Measurements from ENCODE around the gene PPARGC1A.
A peak's percentile ranks its signal among the peaks of the same experiment; 100 is the strongest.

Gene PPARGC1A

DNA sequence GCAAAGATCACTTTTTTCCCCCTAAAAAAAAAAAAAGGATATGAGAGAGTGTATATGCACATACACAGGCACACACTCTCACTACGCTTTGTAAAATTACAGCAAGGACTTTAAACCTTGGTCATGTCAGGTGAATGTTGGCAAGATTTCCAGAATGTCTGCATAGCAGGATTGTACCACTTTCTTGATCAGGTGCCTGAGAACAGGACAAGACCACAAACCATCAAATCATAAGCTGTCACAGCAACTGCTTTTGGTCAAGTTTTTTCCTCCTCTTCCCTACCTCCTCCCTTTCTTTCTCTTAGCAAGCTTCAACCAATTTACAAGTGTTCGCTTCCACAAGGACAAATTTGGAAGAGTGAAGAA is 15.3 kb downstream of the PPARGC1A start:
- TF ChIP-seq NFIC (IDR thresholded peaks at IDR 0.05) (no peak), TCF12 (IDR thresholded peaks at IDR 0.05; ENCODE audit: low read depth) (no peak), YY1 (IDR thresholded peaks at IDR 0.05; ENCODE audit: low read depth) (no peak), EP300 (IDR thresholded peaks at IDR 0.05; ENCODE audit: borderline replicate concordance) (no peak), EGR1 (IDR thresholded peaks at IDR 0.05) (no peak), CEBPB (IDR thresholded peaks at IDR 0.05) (no peak), FOXM1 (IDR thresholded peaks at IDR 0.05; ENCODE audit: borderline replicate concordance, low read depth) (no peak), ZBTB7A (IDR thresholded peaks at IDR 0.05; ENCODE audit: low read depth) (no peak)
- TF ChIP-seq, protein P1, sequence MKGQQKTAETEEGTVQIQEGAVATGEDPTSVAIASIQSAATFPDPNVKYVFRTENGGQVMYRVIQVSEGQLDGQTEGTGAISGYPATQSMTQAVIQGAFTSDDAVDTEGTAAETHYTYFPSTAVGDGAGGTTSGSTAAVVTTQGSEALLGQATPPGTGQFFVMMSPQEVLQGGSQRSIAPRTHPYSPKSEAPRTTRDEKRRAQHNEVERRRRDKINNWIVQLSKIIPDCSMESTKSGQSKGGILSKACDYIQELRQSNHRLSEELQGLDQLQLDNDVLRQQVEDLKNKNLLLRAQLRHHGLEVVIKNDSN (IDR thresholded peaks at IDR 0.05) = no peak

DNA sequence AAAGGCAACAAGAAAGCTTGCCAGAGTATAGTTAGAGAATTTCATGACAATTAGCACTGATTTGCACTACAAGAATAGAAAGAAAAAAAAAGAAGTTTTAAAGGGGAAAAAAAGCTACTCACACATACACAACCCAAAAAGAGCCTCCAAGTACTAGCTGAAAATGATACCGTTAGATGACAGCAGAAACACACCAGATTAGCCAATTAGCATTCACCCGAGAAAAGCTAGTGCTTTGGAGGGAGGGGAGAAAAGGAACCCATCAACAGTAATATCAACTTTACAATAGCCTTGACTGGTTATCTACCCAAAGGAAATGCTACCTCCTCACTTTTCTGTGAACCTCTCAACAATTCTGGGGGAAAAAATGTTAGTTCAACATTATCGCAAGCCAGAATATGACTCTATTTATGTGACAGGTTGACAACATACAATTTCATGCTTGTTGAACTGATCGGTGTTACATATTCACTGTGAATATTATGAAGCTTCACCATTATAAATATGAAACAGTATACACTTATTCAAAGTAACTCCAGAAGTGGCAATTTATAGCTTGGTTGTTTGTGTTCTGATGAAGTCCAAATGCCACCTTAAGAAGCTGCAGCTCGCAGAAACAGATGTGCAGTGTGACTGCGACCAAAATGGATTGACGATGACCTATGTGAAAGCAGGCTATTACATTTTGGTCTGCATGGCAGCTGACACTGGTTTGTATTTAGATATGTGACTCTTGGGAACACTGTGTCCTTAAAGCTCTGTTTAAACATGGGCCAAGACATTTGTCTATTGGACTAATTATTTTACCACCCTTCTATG is 15.9 kb downstream of the PPARGC1A start:
- TF ChIP-seq, protein P1 (IDR thresholded peaks at IDR 0.05) = no peak
- no peak for TF ChIP-seq NFIC (IDR thresholded peaks at IDR 0.05)

DNA sequence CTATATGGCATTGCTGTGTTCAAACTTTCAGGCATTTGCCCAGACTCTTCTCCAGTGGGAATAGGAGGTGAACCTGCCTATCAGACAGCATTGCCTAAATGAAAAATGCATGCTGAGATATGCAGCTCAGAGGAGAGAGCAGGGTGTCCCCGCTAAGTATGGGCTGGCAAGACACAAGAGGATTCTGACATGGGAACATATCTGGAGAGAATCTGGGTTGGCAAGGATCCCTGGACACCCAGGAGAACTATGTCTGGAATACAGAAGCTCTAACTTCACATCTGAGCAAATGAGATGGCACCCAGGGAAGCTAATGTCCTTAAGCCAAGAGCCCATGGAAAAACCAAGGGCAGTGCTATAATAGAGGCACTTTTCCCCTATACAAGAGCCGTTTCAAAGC is 18.4 kb downstream of the PPARGC1A start:
- TF ChIP-seq YY1 (IDR thresholded peaks at IDR 0.05; ENCODE audit: low read depth) = no peak

- TF ChIP-seq ZBTB7A (IDR thresholded peaks at IDR 0.05; ENCODE audit: low read depth) (no peak), CEBPB (IDR thresholded peaks at IDR 0.05) (no peak), CREB1 (IDR thresholded peaks at IDR 0.05; ENCODE audit: low read depth) (no peak), EGR1 (IDR thresholded peaks at IDR 0.05) (no peak), RAD21 (IDR thresholded peaks at IDR 0.05; ENCODE audit: low read depth) (no peak)
Observed at GRCh38 chr4:23866450-23867075, 23.3 kb downstream of the PPARGC1A start.

GRCh38 chr4:23861897-23862296 is 27.9 kb downstream of the PPARGC1A start:
- TF ChIP-seq EP300 (IDR thresholded peaks at IDR 0.05; ENCODE audit: borderline replicate concordance) = no peak
- no peak for TF ChIP-seq EGR1 (IDR thresholded peaks at IDR 0.05)
- no peak for TF ChIP-seq YY1 (IDR thresholded peaks at IDR 0.05; ENCODE audit: low read depth)
- no peak for TF ChIP-seq TEAD4 (IDR thresholded peaks at IDR 0.05)
- TF ChIP-seq NFIC (IDR thresholded peaks at IDR 0.05) = no peak
- TF ChIP-seq ZBTB7A (IDR thresholded peaks at IDR 0.05; ENCODE audit: low read depth) = no peak
- no peak for TF ChIP-seq RAD21 (IDR thresholded peaks at IDR 0.05; ENCODE audit: low read depth)
- TF ChIP-seq CREB1 (IDR thresholded peaks at IDR 0.05; ENCODE audit: low read depth) = no peak
- TF ChIP-seq TCF12 (IDR thresholded peaks at IDR 0.05; ENCODE audit: low read depth) = no peak

DNA sequence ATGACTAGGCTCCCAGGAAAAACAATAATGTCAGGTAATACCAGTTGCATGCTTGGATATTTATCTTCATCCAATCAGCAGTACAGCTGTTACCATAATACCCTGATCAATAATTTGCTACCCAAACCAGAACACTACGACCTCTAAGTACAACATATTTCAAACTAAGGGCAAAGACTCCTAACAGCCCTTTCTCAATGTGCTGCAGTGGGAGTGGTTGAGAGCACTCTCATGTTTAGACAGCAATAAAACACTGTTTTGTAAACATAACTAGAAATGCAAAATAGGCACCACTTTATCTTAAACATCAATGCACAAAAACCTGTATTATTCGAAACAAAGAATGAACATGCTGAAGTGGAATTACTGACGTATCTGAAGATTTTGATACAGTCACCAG is 28.9 kb downstream of the PPARGC1A start:
- TF ChIP-seq EGR1 (IDR thresholded peaks at IDR 0.05) (no peak), TAF1 (IDR thresholded peaks at IDR 0.05; ENCODE audit: low read depth) (no peak), NFIC (IDR thresholded peaks at IDR 0.05) (no peak), FOXM1 (IDR thresholded peaks at IDR 0.05; ENCODE audit: borderline replicate concordance, low read depth) (no peak), RAD21 (IDR thresholded peaks at IDR 0.05; ENCODE audit: low read depth) (no peak), TCF12 (IDR thresholded peaks at IDR 0.05; ENCODE audit: low read depth) (no peak), TEAD4 (IDR thresholded peaks at IDR 0.05) (no peak), CREB1 (IDR thresholded peaks at IDR 0.05; ENCODE audit: low read depth) (no peak), ZBTB7A (IDR thresholded peaks at IDR 0.05; ENCODE audit: low read depth) (no peak), YY1 (IDR thresholded peaks at IDR 0.05; ENCODE audit: low read depth) (no peak), CEBPB (IDR thresholded peaks at IDR 0.05) (no peak), MAX (IDR thresholded peaks at IDR 0.05) (no peak), EP300 (IDR thresholded peaks at IDR 0.05; ENCODE audit: borderline replicate concordance) (no peak)
- TF ChIP-seq, protein P2, sequence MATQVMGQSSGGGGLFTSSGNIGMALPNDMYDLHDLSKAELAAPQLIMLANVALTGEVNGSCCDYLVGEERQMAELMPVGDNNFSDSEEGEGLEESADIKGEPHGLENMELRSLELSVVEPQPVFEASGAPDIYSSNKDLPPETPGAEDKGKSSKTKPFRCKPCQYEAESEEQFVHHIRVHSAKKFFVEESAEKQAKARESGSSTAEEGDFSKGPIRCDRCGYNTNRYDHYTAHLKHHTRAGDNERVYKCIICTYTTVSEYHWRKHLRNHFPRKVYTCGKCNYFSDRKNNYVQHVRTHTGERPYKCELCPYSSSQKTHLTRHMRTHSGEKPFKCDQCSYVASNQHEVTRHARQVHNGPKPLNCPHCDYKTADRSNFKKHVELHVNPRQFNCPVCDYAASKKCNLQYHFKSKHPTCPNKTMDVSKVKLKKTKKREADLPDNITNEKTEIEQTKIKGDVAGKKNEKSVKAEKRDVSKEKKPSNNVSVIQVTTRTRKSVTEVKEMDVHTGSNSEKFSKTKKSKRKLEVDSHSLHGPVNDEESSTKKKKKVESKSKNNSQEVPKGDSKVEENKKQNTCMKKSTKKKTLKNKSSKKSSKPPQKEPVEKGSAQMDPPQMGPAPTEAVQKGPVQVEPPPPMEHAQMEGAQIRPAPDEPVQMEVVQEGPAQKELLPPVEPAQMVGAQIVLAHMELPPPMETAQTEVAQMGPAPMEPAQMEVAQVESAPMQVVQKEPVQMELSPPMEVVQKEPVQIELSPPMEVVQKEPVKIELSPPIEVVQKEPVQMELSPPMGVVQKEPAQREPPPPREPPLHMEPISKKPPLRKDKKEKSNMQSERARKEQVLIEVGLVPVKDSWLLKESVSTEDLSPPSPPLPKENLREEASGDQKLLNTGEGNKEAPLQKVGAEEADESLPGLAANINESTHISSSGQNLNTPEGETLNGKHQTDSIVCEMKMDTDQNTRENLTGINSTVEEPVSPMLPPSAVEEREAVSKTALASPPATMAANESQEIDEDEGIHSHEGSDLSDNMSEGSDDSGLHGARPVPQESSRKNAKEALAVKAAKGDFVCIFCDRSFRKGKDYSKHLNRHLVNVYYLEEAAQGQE (IDR thresholded peaks at IDR 0.05; ENCODE audit: low read depth) = no peak
- TF ChIP-seq, protein P1 (IDR thresholded peaks at IDR 0.05) = no peak

DNA sequence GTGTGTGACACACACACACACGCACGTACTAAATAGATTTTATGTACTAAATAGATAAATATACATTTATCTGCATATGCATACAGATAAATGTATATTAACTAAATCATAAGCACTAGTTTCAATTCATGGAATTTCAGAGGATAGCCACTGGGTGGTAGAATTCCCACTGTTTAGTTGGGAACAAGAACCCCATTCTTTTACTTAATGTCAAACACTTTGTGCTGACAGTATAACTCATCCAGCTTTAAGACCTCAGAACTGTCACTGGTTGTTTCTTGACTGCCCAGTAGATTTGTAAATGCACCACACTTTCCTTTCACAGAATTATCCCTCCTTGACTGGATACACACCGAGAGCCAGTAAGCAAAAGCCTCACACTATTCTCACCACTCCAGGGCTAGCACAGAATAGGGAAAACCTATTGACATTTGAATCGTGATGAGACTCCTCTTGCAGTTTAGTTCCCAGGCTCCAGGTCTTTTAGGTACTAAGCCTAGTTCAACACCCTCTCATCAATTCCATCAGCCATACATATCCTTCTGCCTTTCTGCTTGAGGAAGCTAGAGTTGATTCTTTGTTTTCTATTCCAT is 32.4 kb downstream of the PPARGC1A start:
- TF ChIP-seq YY1 (IDR thresholded peaks at IDR 0.05; ENCODE audit: low read depth) = no peak
- peak; percentile 38; the same call in 1 of the 2 replicates for TF ChIP-seq RAD21 (IDR thresholded peaks at IDR 0.05; ENCODE audit: low read depth)

Data from Ishikawa (cell line).